Naive thymus-derived CD4-positive, alpha-beta T cell (primary cell): ENCODE data around the gene ZDHHC14. TPM values are rescaled to one million over a fixed set of nuclear protein-coding genes. Genes with fewer than 3 reads are reported as not detected.
A peak's percentile ranks its signal among the peaks of the same experiment; 100 is the strongest.

Experiments
- ATAC-seq: fragments of 150-1000 bp; cut with Tn5 transposase; 2 replicates; pipeline ENCODE4 v1.10.0; 2021; ENCODE audit warnings: mild to moderate bottlenecking, moderate library complexity
- CTCF ChIA-PET: fragments of 350-600 bp; sonication (Branson Sonifier 250); formaldehyde crosslinking; loops from one replicate; lab custom pipeline; 2021; ENCODE audit warnings: antibody characterized with exemption; lab: Charles Lee
- POLR2A ChIA-PET: fragments of 350-600 bp; sonication (Branson Sonifier 250); formaldehyde crosslinking; loops from one replicate; lab custom pipeline; 2021; ENCODE audit warnings: antibody characterized with exemption, inconsistent platforms; lab: Charles Lee
- DNase-seq, 9 donors: peaks; one replicate each; pipeline versions ENCODE4 v3.0.0 to v3.0.0-alpha.2; 2020 to 2022; ENCODE audit warnings: mixed read lengths in 1 of 9
- H3K27ac ChIP-seq: one replicate; pipeline ENCODE4 v1.7.0; 2013; ENCODE audit warnings: mild to moderate bottlenecking, low read depth, low read length, moderate library complexity
- H3K27me3 ChIP-seq, 2 donors: one replicate each; pipeline ENCODE4 v1.7.0; 2013; ENCODE audit warnings: low read length in 2 of 2, mild to moderate bottlenecking in 2 of 2, moderate library complexity in 2 of 2; ENCODE audit not compliant: control insufficient read depth in 2 of 2, insufficient read depth in 2 of 2
- H3K36me3 ChIP-seq, 3 experiments: 1 replicate in 2 of 3; 2 replicates in 1 of 3; pipeline ENCODE4 v1.7.0; 2013; ENCODE audit warnings: low read length in 3 of 3, mild to moderate bottlenecking in 3 of 3, moderate library complexity in 1 of 3; ENCODE audit not compliant: insufficient read depth in 3 of 3, control insufficient read depth in 2 of 3
- H3K4me1 ChIP-seq, 2 donors: one replicate each; pipeline ENCODE4 v1.7.0; 2013; ENCODE audit warnings: low read length in 2 of 2, mild to moderate bottlenecking in 2 of 2, moderate library complexity in 1 of 2; ENCODE audit not compliant: control insufficient read depth in 2 of 2, insufficient read depth in 2 of 2
- H3K4me3 ChIP-seq: 2 replicates; pipeline ENCODE4 v1.7.0; 2013; ENCODE audit warnings: mild to moderate bottlenecking, low read length
- H3K9me3 ChIP-seq, 3 experiments: 1 replicate in 2 of 3; 2 replicates in 1 of 3; pipeline ENCODE4 v1.7.0; 2013; ENCODE audit warnings: low read length in 3 of 3; ENCODE audit not compliant: control insufficient read depth in 2 of 3
- H3K27ac Mint-ChIP-seq, 9 donors: one replicate each; pipeline ENCODE4 v1.8.0; 2020 to 2022; ENCODE audit warnings: mixed read lengths in 9 of 9, mild to moderate bottlenecking in 8 of 9, moderate library complexity in 5 of 9, inconsistent platforms in 2 of 9
- H3K27me3 Mint-ChIP-seq, 5 donors: one replicate each; pipeline ENCODE4 v1.8.0; 2021 to 2022; ENCODE audit warnings: mixed read lengths in 5 of 5, mild to moderate bottlenecking in 1 of 5
- H3K36me3 Mint-ChIP-seq, 5 donors: one replicate each; pipeline ENCODE4 v1.8.0; 2020 to 2022; ENCODE audit warnings: mixed read lengths in 5 of 5, mild to moderate bottlenecking in 3 of 5, inconsistent platforms in 1 of 5
- H3K4me1 Mint-ChIP-seq, 7 donors: one replicate each; pipeline ENCODE4 v1.8.0; 2020 to 2022; ENCODE audit warnings: mixed read lengths in 7 of 7, mild to moderate bottlenecking in 3 of 7, inconsistent platforms in 1 of 7
- H3K4me3 Mint-ChIP-seq, 10 donors: one replicate each; pipeline ENCODE4 v1.8.0; 2020 to 2022; ENCODE audit warnings: mild to moderate bottlenecking in 10 of 10, mixed read lengths in 10 of 10, moderate library complexity in 6 of 10, inconsistent platforms in 2 of 10
- H3K9me3 Mint-ChIP-seq, 11 donors: one replicate each; pipeline ENCODE4 v1.8.0; 2020 to 2022; ENCODE audit warnings: mixed read lengths in 11 of 11, mild to moderate bottlenecking in 4 of 11, inconsistent platforms in 1 of 11, moderate library complexity in 1 of 11
- intact Hi-C, 2 donors: fragments of 100-400 bp; cut with micrococcal nuclease; formaldehyde crosslinking; loops; one replicate each; pipeline ENCODE4 v1.15.1; 2023
- polyA plus RNA-seq, 2 donors: library from polyadenylated mRNA; unstranded; fragments of 300-500 nt; fragmentation: Illumina TruSeq; gene quantifications; one replicate each; pipeline ENCODE4 v1.2.3, GENCODE V29; 2021
- total RNA-seq, 6 experiments: library from RNA in 5 of 6; stranded (reverse) in 5 of 6; gene quantifications; 1 replicate in 5 of 6; 2 replicates in 1 of 6; pipeline ENCODE4 v1.2.3 and lab custom pipeline; 2021 to 2026

The ZDHHC14 gene
- total and polyA plus RNA-seq, 7 experiments from 2014 or later, result 0.13 to 18.2 (median 0.95) TPM

GRCh38 chr6:157682856-157683481, 302.0 kb downstream of the ZDHHC14 start:
- ChIA-PET CTCF (interaction anchor here (0.6 kb wide), 1 partner anchor 360 kb away, joined by 3 read pairs; the partner anchor contains the start of gene TMEM242), POLR2A (interaction anchor here (0.6 kb wide), 1 partner anchor 252 kb away, joined by 4 read pairs; no protein-coding TSS in a partner anchor)
- no peak overlapping the region for H3K4me3 ChIP-seq
- Mint-ChIP-seq H3K4me1 (no peaks in the 10 kb centered on the region), H3K36me3 (no peaks in the 10 kb centered on the region), H3K27me3 (peaks cover 0 to 2% (median 0%) of the 10 kb centered on the region in 5 donors), H3K9me3 (no peaks in the 10 kb centered on the region), H3K27ac (no peak overlapping the region), H3K4me3 (no peak overlapping the region)
- no peaks in the 10 kb centered on the region for H3K27me3 ChIP-seq
- no peaks in the 10 kb centered on the region for H3K36me3 ChIP-seq
- H3K4me1 ChIP-seq, result no peaks in the 10 kb centered on the region
- no peaks in the 10 kb centered on the region for H3K9me3 ChIP-seq
- ATAC-seq, result no peak
- no peak for DNase-seq
- no peak overlapping the region for H3K27ac ChIP-seq
- intact Hi-C loops, result no loop called here

- Mint-ChIP-seq H3K36me3 (no peaks in the 10 kb centered on the region), H3K27ac (no peak overlapping the region), H3K4me1 (no peaks in the 10 kb centered on the region), H3K9me3 (no peaks in the 10 kb centered on the region), H3K27me3 (peaks cover 0 to 2% (median 0%) of the 10 kb centered on the region in 5 donors), H3K4me3 (no peak overlapping the region)
- ATAC-seq (no peak), DNase-seq (no peak)
- no peaks in the 10 kb centered on the region for H3K27me3 ChIP-seq
- H3K27ac ChIP-seq, result no peak overlapping the region
- intact Hi-C loops, result no loop called here
- H3K4me1 ChIP-seq, result no peaks in the 10 kb centered on the region
- no peaks in the 10 kb centered on the region for H3K36me3 ChIP-seq
- CTCF ChIA-PET, result no interaction called here
- no peak overlapping the region for H3K4me3 ChIP-seq
- POLR2A ChIA-PET, result no interaction called here
- no peaks in the 10 kb centered on the region for H3K9me3 ChIP-seq
These were observed 302.7 kb downstream of the ZDHHC14 start for GRCh38 chr6:157683707-157684106.

GRCh38 chr6:157684620-157685299, 303.8 kb downstream of the ZDHHC14 start:
- Mint-ChIP-seq H3K4me1 (no peaks in the 10 kb centered on the region), H3K36me3 (no peaks in the 10 kb centered on the region), H3K9me3 (no peaks in the 10 kb centered on the region), H3K27me3 (peaks cover 0 to 2% (median 0%) of the 10 kb centered on the region in 5 donors), H3K27ac (no peak overlapping the region), H3K4me3 (no peak overlapping the region)
- ATAC-seq (no peak), DNase-seq (no peak)
- intact Hi-C loops, result no loop called here
- Histone ChIP-seq H3K4me3 (no peak overlapping the region), H3K36me3 (no peaks in the 10 kb centered on the region), H3K4me1 (no peaks in the 10 kb centered on the region), H3K27ac (no peak overlapping the region), H3K27me3 (no peaks in the 10 kb centered on the region), H3K9me3 (no peaks in the 10 kb centered on the region)
- ChIA-PET POLR2A (no interaction called here), CTCF (no interaction called here)

- no peak overlapping the region for H3K27ac Mint-ChIP-seq
These were observed 304.7 kb downstream of the ZDHHC14 start for GRCh38 chr6:157685596-157686280.

GRCh38 chr6:157688275-157688959, 307.4 kb downstream of the ZDHHC14 start:
- CTCF ChIA-PET, result no interaction called here

More at GRCh38 chr6:157685596-157686280, 304.7 kb downstream of the ZDHHC14 start:
- H3K27me3 Mint-ChIP-seq, result peaks cover 0 to 7% (median 0%) of the 10 kb centered on the region in 5 donors
- Histone ChIP-seq H3K27me3 (no peaks in the 10 kb centered on the region), H3K36me3 (no peaks in the 10 kb centered on the region), H3K27ac (no peak overlapping the region), H3K9me3 (no peaks in the 10 kb centered on the region), H3K4me3 (no peak overlapping the region), H3K4me1 (no peaks in the 10 kb centered on the region)
- H3K36me3 Mint-ChIP-seq, result no peaks in the 10 kb centered on the region
- H3K4me1 Mint-ChIP-seq, result no peaks in the 10 kb centered on the region
- H3K9me3 Mint-ChIP-seq, result no peaks in the 10 kb centered on the region
- ATAC-seq (no peak), DNase-seq (no peak)
- ChIA-PET POLR2A (interaction anchor here (0.6 kb wide), 1 partner anchor 279 kb away, joined by 3 read pairs; no protein-coding TSS in a partner anchor), CTCF (no interaction called here)
- H3K4me3 Mint-ChIP-seq, result no peak overlapping the region
- intact Hi-C loops, result no loop called here

GRCh38 chr6:157688960-157689599, 308.1 kb downstream of the ZDHHC14 start:
- ChIA-PET POLR2A (no interaction called here), CTCF (no interaction called here)
- DNase-seq, result no peak
- H3K4me3 Mint-ChIP-seq, result no peak overlapping the region
- H3K4me1 Mint-ChIP-seq, result peaks cover 0 to 2% (median 0%) of the 10 kb centered on the region in 7 donors
- no peak for ATAC-seq
- peak overlapping the region in 1 of 9 donors; percentile 38 for H3K27ac Mint-ChIP-seq
- Histone ChIP-seq H3K4me1 (no peaks in the 10 kb centered on the region), H3K27ac (no peak overlapping the region), H3K4me3 (no peak overlapping the region), H3K9me3 (no peaks in the 10 kb centered on the region), H3K27me3 (no peaks in the 10 kb centered on the region), H3K36me3 (no peaks in the 10 kb centered on the region)
- intact Hi-C loops, result no loop called here
- H3K36me3 Mint-ChIP-seq, result no peaks in the 10 kb centered on the region
- H3K27me3 Mint-ChIP-seq, result peaks cover 0 to 13% (median 0%) of the 10 kb centered on the region in 5 donors
- peaks cover 0 to 3% (median 0%) of the 10 kb centered on the region in 11 donors for H3K9me3 Mint-ChIP-seq

More at GRCh38 chr6:157688275-157688959, 307.4 kb downstream of the ZDHHC14 start:
- H3K9me3 ChIP-seq, result no peaks in the 10 kb centered on the region
- no peak overlapping the region for H3K27ac ChIP-seq
- H3K27me3 Mint-ChIP-seq, result peaks cover 0 to 14% (median 0%) of the 10 kb centered on the region in 5 donors
- DNase-seq (no peak), ATAC-seq (no peak)
- H3K36me3 Mint-ChIP-seq, result no peaks in the 10 kb centered on the region
- no peaks in the 10 kb centered on the region for H3K36me3 ChIP-seq
- H3K4me3 ChIP-seq, result no peak overlapping the region
- peaks cover 0 to 2% (median 0%) of the 10 kb centered on the region in 7 donors for H3K4me1 Mint-ChIP-seq
- H3K4me3 Mint-ChIP-seq, result no peak overlapping the region
- no peaks in the 10 kb centered on the region for H3K4me1 ChIP-seq
- no peaks in the 10 kb centered on the region for H3K27me3 ChIP-seq
- POLR2A ChIA-PET, result no interaction called here
- peaks cover 0 to 3% (median 0%) of the 10 kb centered on the region in 11 donors for H3K9me3 Mint-ChIP-seq
- intact Hi-C loops, result no loop called here
- H3K27ac Mint-ChIP-seq, result no peak overlapping the region
